ENCODE data around the gene SUCLG1.

DNA sequence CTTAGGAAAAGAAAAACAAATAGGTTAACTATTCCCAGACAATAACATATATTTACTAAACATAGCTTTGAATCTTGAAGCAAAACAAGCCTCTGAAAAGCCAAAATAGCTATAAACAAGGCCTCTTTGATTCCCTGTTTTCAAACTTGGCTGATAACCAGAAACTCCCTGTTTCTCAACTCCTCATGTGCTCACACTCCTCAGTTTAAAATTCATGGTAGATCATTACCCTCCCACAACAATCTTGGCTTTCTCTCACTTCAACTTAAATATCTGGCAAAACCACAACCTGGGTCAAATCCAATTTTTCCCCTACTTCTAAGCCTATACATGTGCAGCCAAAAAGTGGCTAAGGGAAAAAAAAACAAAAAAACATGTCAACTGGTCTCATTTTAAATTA is 15.6 kb downstream of the SUCLG1 start:
- TF ChIP-seq, protein P1, sequence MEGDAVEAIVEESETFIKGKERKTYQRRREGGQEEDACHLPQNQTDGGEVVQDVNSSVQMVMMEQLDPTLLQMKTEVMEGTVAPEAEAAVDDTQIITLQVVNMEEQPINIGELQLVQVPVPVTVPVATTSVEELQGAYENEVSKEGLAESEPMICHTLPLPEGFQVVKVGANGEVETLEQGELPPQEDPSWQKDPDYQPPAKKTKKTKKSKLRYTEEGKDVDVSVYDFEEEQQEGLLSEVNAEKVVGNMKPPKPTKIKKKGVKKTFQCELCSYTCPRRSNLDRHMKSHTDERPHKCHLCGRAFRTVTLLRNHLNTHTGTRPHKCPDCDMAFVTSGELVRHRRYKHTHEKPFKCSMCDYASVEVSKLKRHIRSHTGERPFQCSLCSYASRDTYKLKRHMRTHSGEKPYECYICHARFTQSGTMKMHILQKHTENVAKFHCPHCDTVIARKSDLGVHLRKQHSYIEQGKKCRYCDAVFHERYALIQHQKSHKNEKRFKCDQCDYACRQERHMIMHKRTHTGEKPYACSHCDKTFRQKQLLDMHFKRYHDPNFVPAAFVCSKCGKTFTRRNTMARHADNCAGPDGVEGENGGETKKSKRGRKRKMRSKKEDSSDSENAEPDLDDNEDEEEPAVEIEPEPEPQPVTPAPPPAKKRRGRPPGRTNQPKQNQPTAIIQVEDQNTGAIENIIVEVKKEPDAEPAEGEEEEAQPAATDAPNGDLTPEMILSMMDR (IDR thresholded peaks at IDR 0.05; ENCODE audit: low read length): no peak
- TF ChIP-seq EZH2 (IDR thresholded peaks at IDR 0.05; ENCODE audit: borderline replicate concordance, low read length): no peak

All from OCI-LY1 (cell line).